ENCODE measurements around the gene PPAT.

DNA sequence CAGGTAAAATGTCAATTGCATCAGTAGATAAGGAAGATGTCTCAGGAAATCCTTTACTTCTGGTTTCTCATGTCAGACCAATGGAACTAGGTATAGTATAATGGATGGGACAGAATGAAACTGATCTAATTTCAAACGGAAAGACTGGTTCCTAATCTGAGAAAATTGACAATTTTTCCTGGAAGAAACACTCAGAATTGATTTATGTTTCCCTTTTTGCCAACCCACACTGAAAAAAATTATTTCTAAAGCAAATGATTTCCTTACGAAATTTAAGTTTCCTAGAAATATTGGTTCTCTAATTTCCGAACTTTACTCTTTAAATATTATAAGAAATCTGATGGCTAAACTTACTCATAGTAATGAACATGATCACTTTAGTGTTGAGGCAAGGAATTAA lies 19.1 kb downstream of the PPAT start:
- TF ChIP-seq, protein P1, sequence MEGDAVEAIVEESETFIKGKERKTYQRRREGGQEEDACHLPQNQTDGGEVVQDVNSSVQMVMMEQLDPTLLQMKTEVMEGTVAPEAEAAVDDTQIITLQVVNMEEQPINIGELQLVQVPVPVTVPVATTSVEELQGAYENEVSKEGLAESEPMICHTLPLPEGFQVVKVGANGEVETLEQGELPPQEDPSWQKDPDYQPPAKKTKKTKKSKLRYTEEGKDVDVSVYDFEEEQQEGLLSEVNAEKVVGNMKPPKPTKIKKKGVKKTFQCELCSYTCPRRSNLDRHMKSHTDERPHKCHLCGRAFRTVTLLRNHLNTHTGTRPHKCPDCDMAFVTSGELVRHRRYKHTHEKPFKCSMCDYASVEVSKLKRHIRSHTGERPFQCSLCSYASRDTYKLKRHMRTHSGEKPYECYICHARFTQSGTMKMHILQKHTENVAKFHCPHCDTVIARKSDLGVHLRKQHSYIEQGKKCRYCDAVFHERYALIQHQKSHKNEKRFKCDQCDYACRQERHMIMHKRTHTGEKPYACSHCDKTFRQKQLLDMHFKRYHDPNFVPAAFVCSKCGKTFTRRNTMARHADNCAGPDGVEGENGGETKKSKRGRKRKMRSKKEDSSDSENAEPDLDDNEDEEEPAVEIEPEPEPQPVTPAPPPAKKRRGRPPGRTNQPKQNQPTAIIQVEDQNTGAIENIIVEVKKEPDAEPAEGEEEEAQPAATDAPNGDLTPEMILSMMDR (IDR thresholded peaks at IDR 0.05) = no peak
- no peak for TF ChIP-seq POLR2A (IDR thresholded peaks at IDR 0.05)
